ENCODE data around the gene RPL36AL. TPM values are rescaled to one million over a fixed set of nuclear protein-coding genes. Genes with fewer than 3 reads are reported as not detected.

The RPL36AL gene
- total and polyA plus RNA-seq, 10 of the 15 experiments (the other 5 are each of a cell fraction or from before 2014, with no cell fraction given) = 222 to 1,379 (median 545) TPM

DNA sequence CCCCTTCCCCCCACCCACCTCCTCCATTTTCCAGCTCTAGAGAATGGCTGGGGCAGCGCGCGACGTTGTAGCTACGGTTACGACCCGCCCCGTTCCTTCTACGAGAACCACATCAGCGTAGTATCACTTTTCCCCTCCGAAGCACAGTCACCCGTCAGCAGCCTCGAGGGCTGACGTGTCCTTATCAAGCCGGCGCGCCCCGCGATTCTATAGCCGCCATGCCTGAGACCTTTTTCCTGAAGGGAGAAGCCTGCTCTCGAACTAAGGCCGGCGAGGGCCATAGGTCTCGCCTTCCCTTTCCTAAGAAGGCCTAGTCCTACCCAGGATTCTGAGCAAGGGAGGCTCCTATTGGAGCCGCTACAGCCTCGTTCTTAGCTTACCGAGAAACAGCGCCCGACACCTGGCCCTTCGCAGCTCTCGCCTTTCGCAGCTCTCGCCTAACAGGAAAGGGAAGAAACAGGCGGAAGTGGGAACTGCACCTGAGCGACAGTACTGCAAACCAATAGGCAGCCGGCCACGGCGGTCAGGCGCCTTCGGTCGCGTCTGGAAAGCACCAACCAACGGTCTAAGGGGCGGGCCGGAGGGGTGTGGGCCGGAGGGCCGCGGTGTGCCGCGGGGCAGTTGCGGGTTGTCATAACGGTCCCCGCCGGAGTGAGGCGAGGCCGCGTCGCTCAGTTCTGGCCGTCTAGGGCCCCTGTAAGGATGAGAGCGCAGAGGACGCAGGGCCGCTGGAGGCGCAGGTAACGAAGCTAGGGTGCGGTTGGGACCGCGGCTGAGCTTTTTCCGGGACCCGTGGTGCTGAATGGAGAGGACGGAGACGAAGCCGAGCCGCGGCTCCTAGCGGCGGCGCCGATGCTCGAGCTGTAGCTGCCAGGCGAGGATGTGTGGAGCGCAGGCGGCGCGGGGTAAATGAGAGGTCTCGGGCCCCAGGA is at the start of gene RPL36AL, which contains the start of gene MGAT2 (continued):
- TF ChIP-seq IRF5 (IDR thresholded peaks at IDR 0.05; ENCODE audit: borderline replicate concordance) (peak; percentile 73; the same call in 1 of the 2 replicates), IKZF2 (IDR thresholded peaks at IDR 0.05) (peak; percentile 39 to 42; a peak in 2 of 4 replicates), RAD51 (IDR thresholded peaks at IDR 0.05) (peak; percentile 74), POU2F2 (IDR thresholded peaks at IDR 0.05; ENCODE audit: borderline replicate concordance, low read depth, low read length) (peak; percentile 86; the same call in 2 of the 3 replicates), MYC (IDR thresholded peaks at IDR 0.05; ENCODE audit: insufficient read depth, insufficient read length, insufficient replicate concordance, low read length, severe bottlenecking) (peak; percentile 11), NR2C1 (IDR thresholded peaks at IDR 0.05) (no peak), E2F8 (IDR thresholded peaks at IDR 0.05; ENCODE audit: low read depth, partially characterized antibody) (no peak), REST (IDR thresholded peaks at IDR 0.05; ENCODE audit: low read depth, low read length) (no peak), BMI1 (IDR thresholded peaks at IDR 0.05; ENCODE audit: borderline replicate concordance) (no peak), E4F1 (IDR thresholded peaks at IDR 0.05; ENCODE audit: borderline replicate concordance, partially characterized antibody) (peak; percentile 85), WRNIP1 (IDR thresholded peaks at IDR 0.05; ENCODE audit: borderline replicate concordance, low read depth, low read length) (no peak), BRCA1 (IDR thresholded peaks at IDR 0.05; ENCODE audit: low read depth, low read length) (no peak), YY1 (IDR thresholded peaks at IDR 0.05; ENCODE audit: low read depth, low read length) (peak; percentile 83), ZBED1 (IDR thresholded peaks at IDR 0.05; ENCODE audit: borderline replicate concordance) (no peak), TAF1 (IDR thresholded peaks at IDR 0.05; ENCODE audit: borderline replicate concordance, low read depth, low read length) (peak; percentile 96)
- TF ChIP-seq, protein P1, sequence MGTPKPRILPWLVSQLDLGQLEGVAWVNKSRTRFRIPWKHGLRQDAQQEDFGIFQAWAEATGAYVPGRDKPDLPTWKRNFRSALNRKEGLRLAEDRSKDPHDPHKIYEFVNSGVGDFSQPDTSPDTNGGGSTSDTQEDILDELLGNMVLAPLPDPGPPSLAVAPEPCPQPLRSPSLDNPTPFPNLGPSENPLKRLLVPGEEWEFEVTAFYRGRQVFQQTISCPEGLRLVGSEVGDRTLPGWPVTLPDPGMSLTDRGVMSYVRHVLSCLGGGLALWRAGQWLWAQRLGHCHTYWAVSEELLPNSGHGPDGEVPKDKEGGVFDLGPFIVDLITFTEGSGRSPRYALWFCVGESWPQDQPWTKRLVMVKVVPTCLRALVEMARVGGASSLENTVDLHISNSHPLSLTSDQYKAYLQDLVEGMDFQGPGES (IDR thresholded peaks at IDR 0.05) = peak; percentile 74
